GM23248 (cell line): Measurements from ENCODE around the gene HEATR5A.

Experiments used
- EZH2 ChIP-seq: fragments of 200-600 bp; sonication (generic); IDR thresholded peaks from 2 replicates; pipeline ENCODE4 v1.6.1; 2018; ENCODE audit warnings: antibody characterized with exemption, mild to moderate bottlenecking; ENCODE audit not compliant: insufficient read depth, poor library complexity, severe bottlenecking
- EZH2phosphoT487 ChIP-seq: fragments of 200-600 bp; sonication (generic); IDR thresholded peaks from 2 replicates; pipeline ENCODE4 v1.6.1; 2018; ENCODE audit warnings: antibody characterized with exemption, moderate library complexity, mild to moderate bottlenecking, low read depth; ENCODE audit not compliant: insufficient read depth

DNA sequence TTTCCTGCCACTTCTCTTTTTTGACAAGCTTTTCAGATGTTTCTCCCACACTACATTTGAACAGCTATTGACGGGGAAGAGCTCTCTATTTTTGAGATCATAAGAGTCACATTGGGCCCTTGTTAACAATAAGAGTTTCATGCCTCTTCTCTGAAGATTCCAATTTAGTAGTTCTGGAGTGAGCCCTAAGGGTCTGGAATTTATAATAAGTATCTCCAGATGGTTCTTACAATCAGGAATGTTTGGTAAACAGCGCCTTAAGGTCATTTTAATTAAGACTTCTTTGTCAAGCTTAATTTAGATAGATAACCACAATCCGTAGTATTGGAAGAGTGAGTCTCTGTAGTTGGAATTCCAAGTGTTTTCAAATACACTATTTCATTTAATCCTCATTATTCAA, 152.1 kb downstream of the HEATR5A start:
- TF ChIP-seq EZH2phosphoT487 (no peak), EZH2 (no peak)
